Amniotic stem cell (primary cell): ENCODE data around the gene DRAM1.
A peak's percentile ranks its signal among the peaks of the same experiment; 100 is the strongest.
"Not testable (repeated sequence)": the region's sequence is repeated elsewhere in the genome, so short reads cannot be mapped to it uniquely, and the experiment has no call there.

ENCODE experiments used
- DNase-seq: peaks from one replicate; lab custom pipeline; 2025; lab: John Stamatoyannopoulos, UW

DRAM1 gene

GRCh38 chr12:101859664-101860607 lies 17.4 kb upstream of the DRAM1 start:
- DNase-seq, result no peak

GRCh38 chr12:101861688-101862087 lies 15.7 kb upstream of the DRAM1 start:
- DNase-seq, result not testable (repeated sequence)

DNA sequence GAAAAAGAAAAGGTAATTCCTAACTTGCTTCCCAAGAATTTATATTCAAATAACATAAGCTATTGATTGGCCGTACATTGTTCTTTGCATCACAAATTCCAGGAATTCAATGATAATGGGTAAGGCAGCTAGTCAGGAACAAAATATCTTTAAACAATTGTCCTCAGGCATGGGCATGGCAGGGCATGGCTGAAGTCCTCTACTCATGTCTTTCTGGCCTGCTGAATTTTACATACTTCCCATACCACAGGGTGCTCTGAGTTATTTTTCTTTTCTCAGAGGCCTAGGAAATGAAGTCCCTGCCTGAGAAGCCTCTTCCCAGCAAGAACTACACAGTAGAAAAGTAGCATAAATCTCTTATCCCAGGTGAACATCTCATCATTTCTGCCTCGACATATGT lies 15.1 kb upstream of the DRAM1 start:
- no peak for DNase-seq

- no peak for DNase-seq
Measured at GRCh38 chr12:101863981-101864380, 13.4 kb upstream of the DRAM1 start.

- no peak for DNase-seq
Measured at GRCh38 chr12:101866615-101867373, 10.6 kb upstream of the DRAM1 start.

DNA sequence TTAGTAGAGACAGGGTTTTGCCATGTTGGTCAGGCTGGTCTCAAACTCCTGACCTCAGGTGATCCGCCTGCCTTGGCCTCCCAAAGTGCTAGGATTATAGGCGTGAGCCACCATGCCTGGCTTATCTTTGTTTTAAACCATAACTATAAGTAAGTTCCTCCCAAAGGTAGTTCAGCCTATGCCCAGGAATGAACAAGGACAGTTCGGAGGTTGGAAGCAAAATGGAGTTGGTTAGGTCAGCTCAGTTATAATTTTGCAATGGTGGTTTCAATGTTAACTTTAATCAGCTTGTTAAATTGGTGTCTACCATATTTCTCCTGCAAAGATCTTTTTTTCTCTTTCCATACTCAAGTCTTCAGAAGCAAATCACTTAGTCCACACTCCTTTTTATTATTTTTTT lies 9.8 kb upstream of the DRAM1 start:
- DNase-seq, result not testable (repeated sequence)

GRCh38 chr12:101870925-101871324 lies 6.5 kb upstream of the DRAM1 start:
- DNase-seq, result no peak

GRCh38 chr12:101875162-101875561 lies 2.2 kb upstream of the DRAM1 start:
- no peak for DNase-seq

DNA sequence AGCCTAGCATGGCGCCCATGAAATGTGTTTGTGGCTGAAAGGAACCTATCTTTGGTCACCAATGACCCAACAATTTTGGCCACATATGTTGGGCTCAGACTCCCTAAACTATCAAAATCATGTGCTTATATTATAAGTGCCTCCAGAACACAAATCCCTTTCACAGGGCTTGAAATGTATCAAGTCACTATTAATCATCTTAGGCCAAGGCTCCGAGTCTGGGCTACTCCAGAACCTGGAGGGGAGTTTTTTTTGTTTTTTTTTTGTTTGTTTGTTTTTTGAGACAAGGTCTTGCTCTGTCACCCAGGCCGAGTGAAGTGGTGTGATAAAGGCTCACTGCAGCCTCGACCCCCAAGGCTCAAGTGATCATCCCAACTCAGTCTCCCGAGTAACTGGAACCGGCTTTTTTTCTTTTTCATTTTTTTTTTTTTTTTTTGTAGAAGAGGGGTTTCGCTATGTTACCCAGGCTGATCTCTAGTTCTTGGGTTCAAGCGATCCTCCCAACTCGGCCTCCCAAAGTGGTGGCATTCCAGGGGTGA lies 989 bp upstream of the DRAM1 start:
- DNase-seq, result no peak

DNA sequence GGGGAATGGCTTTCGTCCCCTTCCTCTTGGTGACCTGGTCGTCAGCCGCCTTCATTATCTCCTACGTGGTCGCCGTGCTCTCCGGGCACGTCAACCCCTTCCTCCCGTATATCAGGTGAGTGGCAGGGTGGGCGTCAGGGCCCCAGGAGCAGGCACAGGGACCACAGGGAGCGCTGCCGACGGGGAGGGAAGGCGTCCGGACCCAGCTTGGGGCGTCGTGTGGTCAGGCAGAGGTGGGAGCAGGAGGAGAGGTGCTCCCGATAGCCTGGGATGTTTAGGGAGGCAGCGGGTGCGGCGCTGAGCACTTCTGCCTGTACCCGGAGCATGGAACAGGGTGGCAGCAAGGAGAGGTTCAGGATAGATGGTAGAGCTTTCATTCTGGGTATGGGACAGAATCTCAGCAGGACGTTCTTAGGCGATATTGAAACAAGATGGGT lies 444 bp downstream of the DRAM1 start:
- no peak for DNase-seq

GRCh38 chr12:101878243-101878821 lies 952 bp downstream of the DRAM1 start:
- DNase-seq, result no peak

GRCh38 chr12:101880769-101881168 lies 3.4 kb downstream of the DRAM1 start:
- no peak for DNase-seq

DNA sequence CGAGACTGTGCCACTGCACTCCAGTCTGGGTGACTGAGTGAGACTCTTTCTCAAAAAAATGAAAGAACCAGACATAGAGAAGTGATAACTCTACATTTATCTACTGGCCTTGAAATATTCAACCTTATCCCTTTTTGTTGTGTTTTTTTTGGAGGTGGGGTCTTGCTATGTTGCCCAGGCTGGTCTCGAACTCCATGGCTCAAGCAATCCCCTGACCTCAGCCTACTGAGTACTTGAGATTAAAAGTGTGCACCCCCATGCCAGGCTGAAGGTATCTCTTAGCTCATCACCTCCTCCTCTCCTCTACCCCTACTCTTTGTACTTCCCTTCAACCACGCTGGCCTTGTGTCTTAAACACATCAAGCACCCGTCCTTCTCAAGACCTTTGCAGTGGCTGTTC lies 3.8 kb downstream of the DRAM1 start:
- no peak for DNase-seq

GRCh38 chr12:101884174-101884573 lies 6.8 kb downstream of the DRAM1 start:
- no peak for DNase-seq

- not testable (repeated sequence) for DNase-seq
Measured at GRCh38 chr12:101884781-101885340, 7.5 kb downstream of the DRAM1 start.

DNA sequence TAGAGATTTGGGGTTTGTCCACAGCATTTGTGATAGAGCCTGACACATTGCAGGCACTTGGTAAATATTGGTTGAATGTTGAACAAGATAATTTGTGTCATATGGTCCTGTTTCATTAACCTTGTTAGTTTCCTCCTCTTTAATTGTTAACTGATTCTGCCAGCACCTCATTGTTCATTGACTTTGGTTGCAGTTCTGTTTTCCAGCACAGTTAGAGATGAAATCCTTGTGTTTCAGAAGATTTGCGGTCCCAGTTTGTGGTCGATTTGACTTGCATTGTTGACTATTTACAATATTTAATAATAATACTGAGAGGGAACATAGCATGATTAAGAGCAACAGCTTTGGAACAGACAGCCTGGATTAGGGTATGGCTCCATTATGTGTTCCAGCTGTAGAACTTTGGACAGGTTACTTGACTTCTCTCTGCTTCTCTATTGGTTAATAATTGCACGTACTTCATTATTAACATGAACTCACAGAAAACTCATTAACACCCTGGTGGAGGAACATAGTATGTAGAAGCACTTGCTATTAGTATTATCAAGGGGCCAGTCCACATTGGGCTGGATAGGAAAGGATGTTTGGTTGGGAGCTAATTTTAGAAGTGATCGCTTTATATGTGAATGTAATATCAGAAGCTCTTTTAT lies 8.7 kb downstream of the DRAM1 start:
- DNase-seq, result no peak

GRCh38 chr12:101889211-101889752 lies 11.9 kb downstream of the DRAM1 start:
- no peak for DNase-seq

DNA sequence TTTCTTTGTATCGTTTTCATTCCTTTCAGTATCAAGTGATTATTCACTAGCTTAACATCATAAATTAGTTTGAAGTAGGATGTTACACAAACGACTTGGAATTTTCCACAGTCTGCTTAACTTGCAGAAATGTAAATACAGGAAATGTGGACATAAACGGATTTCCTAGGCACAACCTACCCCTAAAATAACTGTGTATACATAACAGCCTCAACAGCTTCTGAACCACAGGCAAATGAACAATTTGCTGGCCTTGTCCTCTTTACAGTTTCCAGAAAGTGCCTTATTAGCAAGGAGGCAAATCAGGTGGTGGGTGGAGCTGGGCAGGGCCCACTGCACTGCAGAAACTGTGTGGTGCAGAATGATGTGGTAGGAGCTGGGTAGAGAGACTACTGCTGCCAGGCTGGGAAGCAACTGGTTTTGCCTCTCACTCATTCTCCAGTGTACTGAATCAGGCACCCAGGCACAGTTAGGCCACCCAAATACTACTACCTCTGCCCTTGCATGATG lies 14.1 kb downstream of the DRAM1 start:
- DNase-seq, result peak; percentile 38

GRCh38 chr12:101892794-101893193 lies 15.4 kb downstream of the DRAM1 start:
- no peak for DNase-seq

DNA sequence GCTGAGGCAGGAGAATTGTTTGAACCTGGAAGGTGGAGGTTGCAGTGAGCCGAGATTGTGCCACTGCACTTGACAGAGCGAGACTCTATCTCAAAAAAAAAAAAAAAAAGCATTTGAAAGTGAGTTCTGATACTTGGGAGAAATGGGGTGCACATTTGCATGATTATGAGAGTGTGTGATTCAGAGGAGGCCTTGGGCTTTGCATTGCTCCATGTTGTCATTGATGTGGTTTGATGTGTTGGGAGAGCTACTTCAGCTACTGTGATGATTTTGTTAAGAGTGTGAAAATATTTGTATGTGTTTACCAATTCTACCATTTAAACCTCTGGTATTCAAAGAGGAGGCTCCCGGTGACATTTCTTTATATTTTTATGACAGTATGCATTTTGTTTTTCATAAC lies 24.4 kb downstream of the DRAM1 start:
- DNase-seq, result no peak

- DNase-seq, result no peak
Measured at GRCh38 chr12:101902641-101903040, 25.3 kb downstream of the DRAM1 start.
